ENCODE data around the gene PRR23E. TPM values are rescaled to one million over a fixed set of nuclear protein-coding genes. Genes with fewer than 3 reads are reported as not detected.

The PRR23E gene
- total and polyA plus RNA-seq, 4 donors, result not detected

- WGBS, 2 donors, result 18 to 50% methylated on average over 3 of the region's 3 CpGs
- Histone ChIP-seq H3K4me1 (ENCODE audit: control insufficient read depth in 1 of 2, insufficient read depth in 2 of 2, low read length in 2 of 2) (no peaks in the 10 kb centered on the region), H3K36me3 (ENCODE audit: control insufficient read depth in 1 of 2, insufficient read depth in 2 of 2, low read length in 1 of 2) (no peaks in the 10 kb centered on the region), H3K4me3 (ENCODE audit: low read length in 2 of 2) (no peak overlapping the region), H3K9me3 (ENCODE audit: control insufficient read depth, low read length) (no peaks in the 10 kb centered on the region), H3K27ac (ENCODE audit: low read depth in 1 of 2, low read length in 2 of 2) (no peak overlapping the region), H3K27me3 (ENCODE audit: control insufficient read depth in 1 of 2, insufficient read depth in 2 of 2, low read length in 1 of 2) (no peaks in the 10 kb centered on the region)
- no peak for DNase-seq
- intact Hi-C loops (cut with DNase I), result no loop called here
- no peak for ATAC-seq (ENCODE audit: low FRiP score)
These were observed 44.9 kb downstream of the PRR23E start for GRCh38 chr3:127237835-127238234.

GRCh38 chr3:127238602-127239001 lies 45.7 kb downstream of the PRR23E start:
- 50 to 51% methylated on average over 2 of the region's 2 CpGs for WGBS, 2 donors

GRCh38 chr3:127247292-127247691 lies 54.4 kb downstream of the PRR23E start:
- 76 to 78% methylated on average over 1 of the region's 1 CpG for WGBS, 2 donors
- no peaks in the 10 kb centered on the region for H3K27me3 ChIP-seq (ENCODE audit: control insufficient read depth in 1 of 2, insufficient read depth in 2 of 2, low read length in 1 of 2)
- no peak overlapping the region for H3K4me3 ChIP-seq (ENCODE audit: low read length in 2 of 2)
- H3K4me1 ChIP-seq (ENCODE audit: control insufficient read depth in 1 of 2, insufficient read depth in 2 of 2, low read length in 2 of 2), result no peaks in the 10 kb centered on the region
- ATAC-seq (ENCODE audit: low FRiP score), result no peak
- intact Hi-C loops (cut with DNase I), result no loop called here
- no peaks in the 10 kb centered on the region for H3K36me3 ChIP-seq (ENCODE audit: control insufficient read depth in 1 of 2, insufficient read depth in 2 of 2, low read length in 1 of 2)
- H3K27ac ChIP-seq (ENCODE audit: low read depth in 1 of 2, low read length in 2 of 2), result no peak overlapping the region
- no peak for DNase-seq
- peaks cover 3% of the 10 kb centered on the region for H3K9me3 ChIP-seq (ENCODE audit: control insufficient read depth, low read length)

More at GRCh38 chr3:127238602-127239001, 45.7 kb downstream of the PRR23E start:
- ATAC-seq (ENCODE audit: low FRiP score) (no peak), DNase-seq (no peak)
- Histone ChIP-seq H3K4me3 (ENCODE audit: low read length in 2 of 2) (no peak overlapping the region), H3K4me1 (ENCODE audit: control insufficient read depth in 1 of 2, insufficient read depth in 2 of 2, low read length in 2 of 2) (no peaks in the 10 kb centered on the region), H3K9me3 (ENCODE audit: control insufficient read depth, low read length) (no peaks in the 10 kb centered on the region), H3K27me3 (ENCODE audit: control insufficient read depth in 1 of 2, insufficient read depth in 2 of 2, low read length in 1 of 2) (no peaks in the 10 kb centered on the region), H3K27ac (ENCODE audit: low read depth in 1 of 2, low read length in 2 of 2) (no peak overlapping the region), H3K36me3 (ENCODE audit: control insufficient read depth in 1 of 2, insufficient read depth in 2 of 2, low read length in 1 of 2) (no peaks in the 10 kb centered on the region)
- intact Hi-C loops (cut with DNase I), result no loop called here

Other genes with a start within 250 kb of the PRR23E start
- 10 to 100 TPM; 28.7 to 51.3 TPM for gene PLXNA1, start 210.0 kb upstream of the PRR23E start, total RNA-seq
- 10 to 100 TPM in 1 of 2 donors, 1 to 10 TPM in 1; 6.0 to 13.9 TPM for gene PLXNA1, start 210.0 kb upstream of the PRR23E start, polyA plus RNA-seq
- not detected for gene PRR20G, start 94.9 kb downstream of the PRR23E start, total RNA-seq
- gene PRR20G, start 94.9 kb downstream of the PRR23E start, polyA plus RNA-seq, result not detected

Measured in aorta (tissue), 5 donors.